Smooth muscle cell (in vitro differentiated cells): ENCODE results near the gene PHPT1. TPM values are rescaled to one million over a fixed set of nuclear protein-coding genes. Genes with fewer than 3 reads are reported as not detected.

Experiments used
- DNase-seq: peaks from one replicate; lab custom pipeline; 2025; ENCODE audit not compliant: unreplicated experiment; lab: John Stamatoyannopoulos, UW
- H2AFZ ChIP-seq: fragments of 200-600 bp; sonication (generic); 2 replicates; pipeline ENCODE4 v1.6.0; 2016; ENCODE audit warnings: antibody characterized with exemption, low read depth, mild to moderate bottlenecking
- H3F3A ChIP-seq: fragments of 200-600 bp; sonication (generic); 2 replicates; pipeline ENCODE4 v1.6.0; 2017; ENCODE audit warnings: antibody characterized with exemption, low read depth
- H3K27ac ChIP-seq: fragments of 200-600 bp; sonication (generic); 2 replicates; pipeline ENCODE4 v1.5.1; 2016; ENCODE audit warnings: low read depth, mild to moderate bottlenecking
- H3K27me3 ChIP-seq: fragments of 200-600 bp; sonication (generic); 2 replicates; pipeline ENCODE4 v1.6.1; 2016; ENCODE audit warnings: low read depth, mild to moderate bottlenecking
- H3K36me3 ChIP-seq: fragments of 200-600 bp; sonication (generic); 2 replicates; pipeline ENCODE4 v1.5.1; 2016; ENCODE audit warnings: low read depth
- H3K4me1 ChIP-seq: fragments of 200-600 bp; sonication (generic); 2 replicates; pipeline ENCODE4 v1.5.1; 2016; ENCODE audit warnings: low read depth
- H3K4me2 ChIP-seq: fragments of 200-600 bp; sonication (generic); 2 replicates; pipeline ENCODE4 v1.6.0; 2016; ENCODE audit warnings: mild to moderate bottlenecking
- H3K4me3 ChIP-seq: fragments of 200-600 bp; sonication (generic); 2 replicates; pipeline ENCODE4 v1.5.1; 2016; ENCODE audit warnings: mild to moderate bottlenecking
- H3K79me2 ChIP-seq: fragments of 200-600 bp; sonication (generic); 2 replicates; pipeline ENCODE4 v1.6.0; 2016; ENCODE audit warnings: low read depth, mild to moderate bottlenecking
- H3K9ac ChIP-seq: fragments of 200-600 bp; sonication (generic); 2 replicates; pipeline ENCODE4 v1.6.0; 2016; ENCODE audit warnings: low read depth
- H3K9me3 ChIP-seq: fragments of 200-600 bp; sonication (generic); replicated peaks from 2 replicates; pipeline ENCODE4 v1.5.1; 2016; ENCODE audit warnings: low read depth
- H4K20me1 ChIP-seq: fragments of 200-600 bp; sonication (generic); 2 replicates; pipeline ENCODE4 v1.6.0; 2016; ENCODE audit warnings: low read depth
- CTCF ChIP-seq: fragments of 200-600 bp; sonication (generic); IDR thresholded peaks from 2 replicates; pipeline ENCODE4 v1.5.1; 2017; ENCODE audit warnings: borderline replicate concordance, mild to moderate bottlenecking, antibody characterized with exemption; ENCODE audit not compliant: insufficient read depth, poor library complexity, severe bottlenecking
- WGBS: methylation state at CpG from one replicate; pipeline ENCODE4 v1.1.7; 2016; ENCODE audit warnings: low lambda C conversion rate; 5-methylcytosine and 5-hydroxymethylcytosine counted together
- polyA plus RNA-seq: library from polyadenylated mRNA; unstranded; fragments of >200 nt; fragmentation: Nextera tagmentation; extraction: Ambion mirVana; gene quantifications from 2 replicates; pipeline ENCODE4 v1.2.1, GENCODE V29; 2016
- total RNA-seq: library from RNA; depleted of rRNA; stranded (reverse); fragments of >200 nt; gene quantifications from 2 replicates; pipeline ENCODE4 v1.2.3, GENCODE V29; 2014

The PHPT1 gene
- total and polyA plus RNA-seq, 2 experiments from 2014 or later = 173 to 381 TPM

GRCh38 chr9:136851941-136852663, 2.9 kb downstream of the PHPT1 start, which contains the start of gene MAMDC4:
TSS of gene MAMDC4 (plus strand) at chr9:136852346. CDS start at chr9:136852417, 71 bp downstream.
- Histone ChIP-seq H3K4me2 (no peak within 1 kb of the TSS), H3K27ac (no peak within 1 kb of the TSS), H3K79me2 (peaks cover 14% of the 10 kb centered on the region), H3F3A (no peaks in the 10 kb centered on the region), H2AFZ (no peak within 1 kb of the TSS), H3K27me3 (no peaks in the 10 kb centered on the region), H3K4me1 (peaks cover 9% of the 10 kb centered on the region), H3K36me3 (no peaks in the 10 kb centered on the region), H3K9ac (no peak within 1 kb of the TSS), H3K9me3 (no peaks in the 10 kb centered on the region), H4K20me1 (peaks cover 13% of the 10 kb centered on the region), H3K4me3 (no peak within 1 kb of the TSS)
- DNase-seq = no peak
- TF ChIP-seq CTCF = no peak
- WGBS = 98% methylated on average over 20 of the region's 23 CpGs

- no peak for DNase-seq
- WGBS = 96% methylated on average over 25 of the region's 29 CpGs
Measured at GRCh38 chr9:136852664-136853595, 3.7 kb downstream of the PHPT1 start.

GRCh38 chr9:136853596-136854112, 4.4 kb downstream of the PHPT1 start:
- H3K79me2 ChIP-seq = peaks cover 14% of the 10 kb centered on the region
- H3K9me3 ChIP-seq = no peaks in the 10 kb centered on the region
- H3K27ac ChIP-seq = no peak overlapping the region
- no peak overlapping the region for H3K4me3 ChIP-seq
- DNase-seq = no peak
- no peak for TF ChIP-seq CTCF
- no peak overlapping the region for H2AFZ ChIP-seq
- H3K4me2 ChIP-seq = no peak overlapping the region
- no peaks in the 10 kb centered on the region for H3K27me3 ChIP-seq
- peaks cover 8% of the 10 kb centered on the region for H3K4me1 ChIP-seq
- H4K20me1 ChIP-seq = peaks cover 20% of the 10 kb centered on the region
- WGBS = 96% methylated on average over 16 of the region's 18 CpGs
- H3K36me3 ChIP-seq = no peaks in the 10 kb centered on the region
- H3K9ac ChIP-seq = no peak overlapping the region
- H3F3A ChIP-seq = no peaks in the 10 kb centered on the region

More at GRCh38 chr9:136852664-136853595, 3.7 kb downstream of the PHPT1 start:
- peaks cover 14% of the 10 kb centered on the region for H3K79me2 ChIP-seq
- no peak overlapping the region for H3K27ac ChIP-seq
- H3K4me3 ChIP-seq = no peak overlapping the region
- H3F3A ChIP-seq = no peaks in the 10 kb centered on the region
- no peaks in the 10 kb centered on the region for H3K9me3 ChIP-seq
- no peaks in the 10 kb centered on the region for H3K36me3 ChIP-seq
- H3K4me1 ChIP-seq = peaks cover 8% of the 10 kb centered on the region
- no peak overlapping the region for H2AFZ ChIP-seq
- H3K27me3 ChIP-seq = no peaks in the 10 kb centered on the region
- peaks cover 20% of the 10 kb centered on the region for H4K20me1 ChIP-seq
- no peak overlapping the region for H3K9ac ChIP-seq
- no peak for TF ChIP-seq CTCF
- no peak overlapping the region for H3K4me2 ChIP-seq
